GM12878 (cell line): ENCODE data around the gene TGFBR3. TPM values are rescaled to one million over a fixed set of nuclear protein-coding genes. Genes with fewer than 3 reads are reported as not detected.

Experiments used
- ATAC-seq: fragments of 200-7000 bp; cut with Tn5 transposase; 3 replicates; pipeline ENCODE4 v1.9.1; 2020; ENCODE audit warnings: mild to moderate bottlenecking, moderate library complexity
- BruUV-seq: library from RNA; stranded (reverse); fragments of 400-500 nt; replicated peaks from 2 replicates; lab custom pipeline; 2021; lab: Mats Ljungman, UMichigan
- CTCF ChIA-PET: fragments of 300-600 bp; sonication (Branson Sonifier 250); formaldehyde crosslinking; extraction: SDS; loops from one replicate; lab custom pipeline; 2021; ENCODE audit warnings: inconsistent platforms; lab: Yijun Ruan, JAX
- POLR2A ChIA-PET: fragments of 350-600 bp; formaldehyde crosslinking; extraction: SDS; loops from one replicate; lab custom pipeline; 2021; ENCODE audit warnings: inconsistent platforms; lab: Charles Lee
- RAD21 ChIA-PET: fragments of 300-600 bp; sonication (Branson Sonifier 250); formaldehyde crosslinking; loops from one replicate; lab custom pipeline; 2023; ENCODE audit warnings: antibody characterized with exemption; ENCODE audit not compliant: unreplicated experiment; lab: Charles Lee
- SMC1A ChIA-PET: fragments of 300-600 bp; sonication (Branson Sonifier 250); formaldehyde crosslinking; loops from one replicate; lab custom pipeline; 2023; ENCODE audit not compliant: unreplicated experiment, uncharacterized antibody; lab: Charles Lee
- DNase-seq: peaks from one replicate; pipeline ENCODE4 v3.0.0-alpha.2; 2011; ENCODE audit warnings: low read depth, low spot score
- FAIRE-seq: peaks from 3 replicates; lab custom pipeline; 2011; peaks lifted over from hg19 to GRCh38; lab: Jason Lieb, UNC
- H2AFZ ChIP-seq: 2 replicates; pipeline ENCODE4 v1.6.0; 2011; ENCODE audit warnings: low read depth, low read length, control low read depth; ENCODE audit not compliant: control insufficient read depth
- H3K27ac ChIP-seq: 2 replicates; pipeline ENCODE4 v1.5.1; 2011; ENCODE audit warnings: control low read depth; ENCODE audit not compliant: control insufficient read depth, insufficient read depth
- H3K27me3 ChIP-seq, 2 experiments: replicated peaks in 1 of 2; 2 replicates each; pipeline versions ENCODE4 v1.6.0 to v1.6.1; 2011; ENCODE audit warnings: low read length in 1 of 2; ENCODE audit not compliant: control insufficient read depth in 2 of 2, insufficient read depth in 2 of 2
- H3K36me3 ChIP-seq, 2 experiments: 2 replicates each; pipeline ENCODE4 v1.5.1; 2011; ENCODE audit warnings: low read length in 1 of 2; ENCODE audit not compliant: control insufficient read depth in 2 of 2, insufficient read depth in 2 of 2
- H3K4me1 ChIP-seq: 2 replicates; pipeline ENCODE4 v1.6.1; 2011; ENCODE audit warnings: mild to moderate bottlenecking, low read length, moderate library complexity, mixed read lengths; ENCODE audit not compliant: control insufficient read depth, insufficient read depth
- H3K4me2 ChIP-seq: 2 replicates; pipeline ENCODE4 v1.6.0; 2011; ENCODE audit warnings: control low read depth; ENCODE audit not compliant: control insufficient read depth, insufficient read depth
- H3K4me3 ChIP-seq: fragments of 200-600 bp; sonication (generic); 2 replicates; pipeline ENCODE4 v1.5.1; 2016
- H3K79me2 ChIP-seq: 2 replicates; pipeline ENCODE4 v1.6.0; 2011; ENCODE audit warnings: low read length; ENCODE audit not compliant: control insufficient read depth, insufficient read depth
- H3K9ac ChIP-seq: 2 replicates; pipeline ENCODE4 v1.8.0; 2011; ENCODE audit warnings: low read length, control low read depth, mixed read lengths; ENCODE audit not compliant: control insufficient read depth, insufficient read depth
- H3K9me3 ChIP-seq: replicated peaks from 3 replicates; pipeline ENCODE4 v1.5.1; 2011; ENCODE audit warnings: mild to moderate bottlenecking, low read length; ENCODE audit not compliant: control insufficient read depth, insufficient read depth
- H4K20me1 ChIP-seq: 2 replicates; pipeline ENCODE4 v1.6.0; 2011; ENCODE audit not compliant: control insufficient read depth, insufficient read depth
- EZH2 ChIP-seq: IDR thresholded peaks from 2 replicates; pipeline ENCODE4 v1.6.1; 2012; ENCODE audit warnings: low read depth, mild to moderate bottlenecking, control low read depth, inconsistent platforms, low read length, borderline replicate concordance; ENCODE audit not compliant: control insufficient read depth
- FOS ChIP-seq: IDR thresholded peaks from 3 replicates; pipeline ENCODE4 v1.6.1; 2011; ENCODE audit warnings: borderline replicate concordance; ENCODE audit not compliant: insufficient read length; ENCODE audit errors: extremely low read depth
- IKZF1 ChIP-seq: fragments of 450-650 bp; conservative IDR thresholded peaks from 2 replicates; pipeline ENCODE4 v1.6.1; 2017; ENCODE audit warnings: antibody characterized with exemption, mild to moderate bottlenecking
- JUNB ChIP-seq: IDR thresholded peaks from 2 replicates; pipeline ENCODE4 v1.6.1; 2016; ENCODE audit warnings: antibody characterized with exemption, mild to moderate bottlenecking
- MYC ChIP-seq: IDR thresholded peaks from 2 replicates; pipeline ENCODE4 v1.6.1; 2011; ENCODE audit warnings: mild to moderate bottlenecking, low read length, moderate library complexity, inconsistent platforms; ENCODE audit not compliant: insufficient read depth, insufficient replicate concordance, insufficient read length, severe bottlenecking
- POLR2A ChIP-seq: IDR thresholded peaks from 2 replicates; pipeline ENCODE4 v1.6.1; 2011; ENCODE audit warnings: low read depth, mild to moderate bottlenecking, low read length
- POLR2AphosphoS2 ChIP-seq: IDR thresholded peaks from 2 replicates; pipeline ENCODE4 v1.6.1; 2011; ENCODE audit warnings: low read depth, mild to moderate bottlenecking, low read length, improper control_type of control experiment, moderate library complexity
- POLR2AphosphoS5 ChIP-seq: IDR thresholded peaks from 2 replicates; pipeline ENCODE4 v1.6.1; 2011; ENCODE audit warnings: mild to moderate bottlenecking, low read length, inconsistent platforms
- RFX5 ChIP-seq: IDR thresholded peaks from 2 replicates; pipeline ENCODE4 v1.6.1; 2011; ENCODE audit warnings: low read depth, low read length, improper control_type of control experiment
- WGBS: methylation state at CpG from one replicate; pipeline ENCODE4 v1.1.6; 2016; ENCODE audit warnings: low lambda C conversion rate; ENCODE audit not compliant: insufficient replicate concordance, insufficient coverage; ENCODE audit errors: missing lambda C conversion rate; 5-methylcytosine and 5-hydroxymethylcytosine counted together
- in situ Hi-C: fragments of 300-500 bp; cut with MboI; formaldehyde crosslinking; loops from 9 replicates; pipeline ENCODE4 v1.14.3; 2018; ENCODE audit warnings: mixed read lengths
- intact Hi-C: fragments of 100-400 bp; cut with micrococcal nuclease; formaldehyde crosslinking; loops from one replicate; pipeline ENCODE4 v1.14.2; 2022; ENCODE audit not compliant: unreplicated experiment
- polyA plus RNA-seq, 11 experiments: library from polyadenylated mRNA; depleted of rRNA in 4 of 11; unstranded in 6 of 11; stranded (reverse) in 5 of 11; fragments of >200 nt; fragmentation: Nextera tagmentation in 4 of 11; fragmentation: Illumina TruSeq in 1 of 11; extraction: Ambion mirVana in 4 of 11; extraction: Trizol in 1 of 11; gene quantifications; 1 replicate in 1 of 11; 2 replicates in 10 of 11; pipeline versions ENCODE4 v1.2.1 to v1.2.3, GENCODE V29; 2011 to 2016; ENCODE audit warnings: inconsistent platforms in 2 of 11, missing spikeins in 2 of 11, low read depth in 1 of 11
- total RNA-seq, 4 experiments: library from RNA; depleted of rRNA in 3 of 4; stranded (reverse); fragments of >200 nt in 3 of 4; fragmentation: Illumina TruSeq in 1 of 4; extraction: Trizol in 1 of 4; gene quantifications; 2 replicates each; pipeline versions ENCODE4 v1.2.1 to v1.2.3, GENCODE V29; 2013 to 2021
- TF ChIP-seq, protein P1 (sequence below): fragments of 450-650 bp; IDR thresholded peaks from 2 replicates; pipeline ENCODE4 v1.6.1; 2018; ENCODE audit warnings: mild to moderate bottlenecking, low read depth, moderate library complexity; ENCODE audit not compliant: partially characterized antibody
- TF ChIP-seq, protein P2 (sequence below): fragments of 450-650 bp; IDR thresholded peaks from 2 replicates; pipeline ENCODE4 v1.6.1; 2017; ENCODE audit warnings: mild to moderate bottlenecking
- TF ChIP-seq, protein P3 (sequence below): fragments of 450-650 bp; conservative IDR thresholded peaks from 2 replicates; pipeline ENCODE4 v1.6.1; 2017; ENCODE audit warnings: mild to moderate bottlenecking, moderate library complexity

The TGFBR3 gene
- total and polyA plus RNA-seq, 10 of the 15 experiments (the other 5 are each of a cell fraction or from before 2014, with no cell fraction given), result 2.7 to 16.5 (median 12.6) TPM

DNA sequence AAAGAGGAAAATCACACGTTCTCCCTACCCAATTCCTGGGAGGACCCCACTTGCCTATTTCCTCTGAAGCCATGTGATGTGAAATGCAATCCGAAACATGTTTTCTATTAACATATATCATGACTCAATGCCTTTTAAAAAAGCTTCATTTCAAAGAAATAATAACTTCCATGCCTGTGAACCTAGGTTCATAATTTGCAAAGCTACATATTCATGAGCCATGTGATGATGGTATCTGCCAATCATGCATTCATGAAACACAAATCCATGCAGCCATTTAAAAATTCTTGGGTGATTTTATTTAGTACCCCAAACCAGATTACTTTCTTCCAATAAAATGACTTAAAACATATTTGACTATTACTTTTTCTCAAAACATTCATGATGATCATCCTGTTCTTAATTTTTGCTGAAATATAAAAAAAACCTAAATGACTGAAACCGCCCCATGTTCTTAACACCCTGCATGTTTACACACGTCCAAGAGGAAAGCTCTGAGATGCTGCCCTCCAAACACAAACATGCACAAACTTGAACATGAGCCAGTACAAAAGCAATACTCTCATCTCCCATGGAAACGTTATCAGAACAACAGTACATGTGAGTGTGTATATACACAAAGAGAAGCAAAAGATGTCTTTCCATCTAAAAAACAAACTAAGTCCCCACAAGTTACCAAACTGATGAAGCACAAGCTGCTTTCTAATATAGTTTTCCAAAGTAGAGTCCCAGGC is 140.1 kb downstream of the TGFBR3 start (continued):
- TF ChIP-seq, protein P1, sequence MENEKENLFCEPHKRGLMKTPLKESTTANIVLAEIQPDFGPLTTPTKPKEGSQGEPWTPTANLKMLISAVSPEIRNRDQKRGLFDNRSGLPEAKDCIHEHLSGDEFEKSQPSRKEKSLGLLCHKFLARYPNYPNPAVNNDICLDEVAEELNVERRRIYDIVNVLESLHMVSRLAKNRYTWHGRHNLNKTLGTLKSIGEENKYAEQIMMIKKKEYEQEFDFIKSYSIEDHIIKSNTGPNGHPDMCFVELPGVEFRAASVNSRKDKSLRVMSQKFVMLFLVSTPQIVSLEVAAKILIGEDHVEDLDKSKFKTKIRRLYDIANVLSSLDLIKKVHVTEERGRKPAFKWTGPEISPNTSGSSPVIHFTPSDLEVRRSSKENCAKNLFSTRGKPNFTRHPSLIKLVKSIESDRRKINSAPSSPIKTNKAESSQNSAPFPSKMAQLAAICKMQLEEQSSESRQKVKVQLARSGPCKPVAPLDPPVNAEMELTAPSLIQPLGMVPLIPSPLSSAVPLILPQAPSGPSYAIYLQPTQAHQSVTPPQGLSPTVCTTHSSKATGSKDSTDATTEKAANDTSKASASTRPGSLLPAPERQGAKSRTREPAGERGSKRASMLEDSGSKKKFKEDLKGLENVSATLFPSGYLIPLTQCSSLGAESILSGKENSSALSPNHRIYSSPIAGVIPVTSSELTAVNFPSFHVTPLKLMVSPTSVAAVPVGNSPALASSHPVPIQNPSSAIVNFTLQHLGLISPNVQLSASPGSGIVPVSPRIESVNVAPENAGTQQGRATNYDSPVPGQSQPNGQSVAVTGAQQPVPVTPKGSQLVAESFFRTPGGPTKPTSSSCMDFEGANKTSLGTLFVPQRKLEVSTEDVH, result no peak
- TF ChIP-seq JUNB, result no peak
- no peak for TF ChIP-seq MYC
- TF ChIP-seq, protein P2, sequence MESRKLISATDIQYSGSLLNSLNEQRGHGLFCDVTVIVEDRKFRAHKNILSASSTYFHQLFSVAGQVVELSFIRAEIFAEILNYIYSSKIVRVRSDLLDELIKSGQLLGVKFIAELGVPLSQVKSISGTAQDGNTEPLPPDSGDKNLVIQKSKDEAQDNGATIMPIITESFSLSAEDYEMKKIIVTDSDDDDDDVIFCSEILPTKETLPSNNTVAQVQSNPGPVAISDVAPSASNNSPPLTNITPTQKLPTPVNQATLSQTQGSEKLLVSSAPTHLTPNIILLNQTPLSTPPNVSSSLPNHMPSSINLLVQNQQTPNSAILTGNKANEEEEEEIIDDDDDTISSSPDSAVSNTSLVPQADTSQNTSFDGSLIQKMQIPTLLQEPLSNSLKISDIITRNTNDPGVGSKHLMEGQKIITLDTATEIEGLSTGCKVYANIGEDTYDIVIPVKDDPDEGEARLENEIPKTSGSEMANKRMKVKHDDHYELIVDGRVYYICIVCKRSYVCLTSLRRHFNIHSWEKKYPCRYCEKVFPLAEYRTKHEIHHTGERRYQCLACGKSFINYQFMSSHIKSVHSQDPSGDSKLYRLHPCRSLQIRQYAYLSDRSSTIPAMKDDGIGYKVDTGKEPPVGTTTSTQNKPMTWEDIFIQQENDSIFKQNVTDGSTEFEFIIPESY, result no peak

DNA sequence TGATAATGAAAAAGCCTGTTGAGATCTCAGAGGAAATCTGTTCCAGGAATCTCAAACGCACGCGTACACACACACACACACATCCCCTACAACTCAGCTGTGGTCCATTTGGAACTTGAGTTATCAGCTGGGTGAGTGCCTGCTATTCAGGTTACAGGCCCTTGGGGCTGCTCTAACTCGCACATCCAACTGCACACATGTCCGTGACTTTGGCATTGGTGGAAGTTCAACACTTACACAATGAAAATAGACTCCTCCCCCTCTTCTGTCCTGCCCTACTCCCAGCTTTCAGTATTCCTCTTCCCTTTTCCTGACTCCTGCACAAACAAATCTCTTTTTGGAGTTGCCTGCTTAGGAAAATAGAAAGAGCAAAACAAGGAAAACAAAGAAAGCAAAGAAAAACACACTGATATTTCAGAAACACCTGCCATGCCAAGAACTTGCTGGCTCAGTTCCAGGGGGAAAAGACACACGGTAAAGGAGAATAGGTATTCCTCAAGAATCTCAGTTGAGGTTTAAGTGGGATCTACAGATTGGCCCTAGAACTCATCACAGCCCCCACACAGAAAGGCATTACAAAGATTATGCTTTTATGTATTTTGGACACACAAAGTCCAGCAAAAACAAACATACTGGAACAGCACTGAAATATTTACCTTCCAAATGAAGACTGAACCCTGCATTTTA is 140.9 kb downstream of the TGFBR3 start:
- Histone ChIP-seq H3K79me2 (no peaks in the 10 kb centered on the region), H3K4me3 (no peak overlapping the region), H3K9ac (no peak overlapping the region), H3K27ac (no peak overlapping the region), H3K36me3 (no peaks in the 10 kb centered on the region), H4K20me1 (no peaks in the 10 kb centered on the region), H3K9me3 (peaks cover 2% of the 10 kb centered on the region; the same call in 2 of the 3 replicates), H2AFZ (no peak overlapping the region), H3K4me1 (no peaks in the 10 kb centered on the region), H3K4me2 (no peak overlapping the region), H3K27me3 (no peaks in the 10 kb centered on the region)
- POLR2A ChIA-PET, result no interaction called here
- in situ Hi-C loops, result no loop called here
- no peak for FAIRE-seq
- SMC1A ChIA-PET, result interaction anchor here (0.6 kb wide), 1 partner anchor 1698 kb away, joined by 3 read pairs; no protein-coding TSS in a partner anchor
- ATAC-seq, result no peak
- CTCF ChIA-PET, result no interaction called here
- BruUV-seq, result no TSS peak
- DNase-seq, result no peak
- RAD21 ChIA-PET, result no interaction called here
- intact Hi-C loops, result no loop called here
- WGBS, result over 99% methylated on average over 6 of the region's 6 CpGs
- TF ChIP-seq EZH2 (no peak), POLR2AphosphoS5 (no peak), POLR2A (no peak), FOS (no peak), RFX5 (no peak), POLR2AphosphoS2 (no peak), IKZF1 (no peak)
- TF ChIP-seq, protein P3, sequence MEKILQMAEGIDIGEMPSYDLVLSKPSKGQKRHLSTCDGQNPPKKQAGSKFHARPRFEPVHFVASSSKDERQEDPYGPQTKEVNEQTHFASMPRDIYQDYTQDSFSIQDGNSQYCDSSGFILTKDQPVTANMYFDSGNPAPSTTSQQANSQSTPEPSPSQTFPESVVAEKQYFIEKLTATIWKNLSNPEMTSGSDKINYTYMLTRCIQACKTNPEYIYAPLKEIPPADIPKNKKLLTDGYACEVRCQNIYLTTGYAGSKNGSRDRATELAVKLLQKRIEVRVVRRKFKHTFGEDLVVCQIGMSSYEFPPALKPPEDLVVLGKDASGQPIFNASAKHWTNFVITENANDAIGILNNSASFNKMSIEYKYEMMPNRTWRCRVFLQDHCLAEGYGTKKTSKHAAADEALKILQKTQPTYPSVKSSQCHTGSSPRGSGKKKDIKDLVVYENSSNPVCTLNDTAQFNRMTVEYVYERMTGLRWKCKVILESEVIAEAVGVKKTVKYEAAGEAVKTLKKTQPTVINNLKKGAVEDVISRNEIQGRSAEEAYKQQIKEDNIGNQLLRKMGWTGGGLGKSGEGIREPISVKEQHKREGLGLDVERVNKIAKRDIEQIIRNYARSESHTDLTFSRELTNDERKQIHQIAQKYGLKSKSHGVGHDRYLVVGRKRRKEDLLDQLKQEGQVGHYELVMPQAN, result no peak
